Prostate gland (tissue), 2 donors: ENCODE data around the gene B4GAT1.

Experiments
- POLR2A ChIP-seq: fragments of 450-650 bp; IDR thresholded peaks from one replicate; pipeline ENCODE4 v1.6.1; 2016; ENCODE audit warnings: antibody characterized with exemption, mild to moderate bottlenecking
- TF ChIP-seq, protein P1 (sequence below), 4 experiments: fragments of 200-600 bp in 2 of 4; fragments of 450-650 bp in 2 of 4; sonication (generic) in 2 of 4; IDR thresholded peaks; 1 replicate in 3 of 4; 2 replicates in 1 of 4; pipeline ENCODE4 v1.5.1; 2016 to 2019; ENCODE audit warnings: antibody characterized with exemption in 4 of 4, mild to moderate bottlenecking in 2 of 4, moderate library complexity in 2 of 4

GRCh38 chr11:66388780-66389386 lies 41.5 kb upstream of the B4GAT1 start:
- TF ChIP-seq, protein P1, sequence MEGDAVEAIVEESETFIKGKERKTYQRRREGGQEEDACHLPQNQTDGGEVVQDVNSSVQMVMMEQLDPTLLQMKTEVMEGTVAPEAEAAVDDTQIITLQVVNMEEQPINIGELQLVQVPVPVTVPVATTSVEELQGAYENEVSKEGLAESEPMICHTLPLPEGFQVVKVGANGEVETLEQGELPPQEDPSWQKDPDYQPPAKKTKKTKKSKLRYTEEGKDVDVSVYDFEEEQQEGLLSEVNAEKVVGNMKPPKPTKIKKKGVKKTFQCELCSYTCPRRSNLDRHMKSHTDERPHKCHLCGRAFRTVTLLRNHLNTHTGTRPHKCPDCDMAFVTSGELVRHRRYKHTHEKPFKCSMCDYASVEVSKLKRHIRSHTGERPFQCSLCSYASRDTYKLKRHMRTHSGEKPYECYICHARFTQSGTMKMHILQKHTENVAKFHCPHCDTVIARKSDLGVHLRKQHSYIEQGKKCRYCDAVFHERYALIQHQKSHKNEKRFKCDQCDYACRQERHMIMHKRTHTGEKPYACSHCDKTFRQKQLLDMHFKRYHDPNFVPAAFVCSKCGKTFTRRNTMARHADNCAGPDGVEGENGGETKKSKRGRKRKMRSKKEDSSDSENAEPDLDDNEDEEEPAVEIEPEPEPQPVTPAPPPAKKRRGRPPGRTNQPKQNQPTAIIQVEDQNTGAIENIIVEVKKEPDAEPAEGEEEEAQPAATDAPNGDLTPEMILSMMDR (IDR thresholded peaks at IDR 0.05), result peak in 3 of 4 experiments; percentile 53 to 72 (median 63)
- no peak for TF ChIP-seq POLR2A
